ENCODE measurements around the gene RBM46.

The RBM46 gene, protein sequence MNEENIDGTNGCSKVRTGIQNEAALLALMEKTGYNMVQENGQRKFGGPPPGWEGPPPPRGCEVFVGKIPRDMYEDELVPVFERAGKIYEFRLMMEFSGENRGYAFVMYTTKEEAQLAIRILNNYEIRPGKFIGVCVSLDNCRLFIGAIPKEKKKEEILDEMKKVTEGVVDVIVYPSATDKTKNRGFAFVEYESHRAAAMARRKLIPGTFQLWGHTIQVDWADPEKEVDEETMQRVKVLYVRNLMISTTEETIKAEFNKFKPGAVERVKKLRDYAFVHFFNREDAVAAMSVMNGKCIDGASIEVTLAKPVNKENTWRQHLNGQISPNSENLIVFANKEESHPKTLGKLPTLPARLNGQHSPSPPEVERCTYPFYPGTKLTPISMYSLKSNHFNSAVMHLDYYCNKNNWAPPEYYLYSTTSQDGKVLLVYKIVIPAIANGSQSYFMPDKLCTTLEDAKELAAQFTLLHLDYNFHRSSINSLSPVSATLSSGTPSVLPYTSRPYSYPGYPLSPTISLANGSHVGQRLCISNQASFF

GRCh38 chr4:154781126-154781982 is at the start of gene RBM46:
RBM46 (plus strand) TSS chr4:154781272; CDS start chr4:154796753, 15,481 bp downstream.
- no peak within 1 kb of the TSS for H3K4me3 ChIP-seq (ENCODE audit: low read length)
- TF ChIP-seq CTCF (conservative IDR thresholded peaks at IDR 0.05; ENCODE audit: low read depth, low read length), result no peak
- no peak for DNase-seq (ENCODE audit: low read depth)

DNA sequence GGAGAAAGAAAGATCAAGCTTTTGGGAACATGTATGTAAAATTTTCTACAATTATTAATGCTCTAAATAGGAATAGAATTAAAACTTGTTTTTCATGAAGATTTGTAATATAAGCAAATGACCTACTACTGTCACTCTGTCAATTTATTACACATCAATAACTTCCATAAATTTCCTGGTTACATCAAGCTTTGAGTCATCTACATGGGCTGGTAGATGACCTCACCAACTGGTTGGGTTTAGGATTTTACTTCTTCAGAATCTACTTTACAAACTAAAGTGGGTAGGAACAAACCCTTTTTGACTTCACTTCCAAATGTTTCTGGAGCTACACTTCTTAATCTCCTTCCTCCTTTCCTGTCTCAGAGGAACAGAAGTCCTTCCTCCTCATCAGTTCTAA is 49.3 kb upstream of the RBM46 start:
- no peak for DNase-seq (ENCODE audit: low read depth)
- H3K4me3 ChIP-seq (ENCODE audit: low read length), result no peak overlapping the region
- TF ChIP-seq CTCF (conservative IDR thresholded peaks at IDR 0.05; ENCODE audit: low read depth, low read length), result no peak

DNA sequence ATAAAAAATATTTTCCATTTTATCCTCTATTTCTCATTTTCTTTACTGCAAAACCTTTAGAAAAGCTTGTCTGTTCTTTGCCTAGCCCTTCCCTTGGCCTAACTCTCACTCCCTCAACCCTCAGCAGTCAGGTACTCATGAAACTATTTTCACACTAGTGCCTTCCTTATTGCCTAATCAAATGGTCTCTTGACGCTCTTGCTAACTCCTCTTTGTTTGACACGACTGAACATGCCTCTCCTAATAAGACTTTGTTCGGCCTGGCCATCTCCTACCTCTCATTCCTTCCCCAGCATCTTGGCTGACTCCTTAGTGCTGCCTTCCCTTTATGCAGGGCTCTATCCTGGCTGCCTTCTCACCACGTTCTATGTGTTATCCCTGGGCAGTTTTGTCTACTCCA is 48.4 kb upstream of the RBM46 start:
- TF ChIP-seq CTCF (conservative IDR thresholded peaks at IDR 0.05; ENCODE audit: low read depth, low read length), result no peak
- DNase-seq (ENCODE audit: low read depth), result no peak

GRCh38 chr4:154736770-154737169 is 44.3 kb upstream of the RBM46 start:
- TF ChIP-seq CTCF (conservative IDR thresholded peaks at IDR 0.05; ENCODE audit: low read depth, low read length), result no peak
- no peak for DNase-seq (ENCODE audit: low read depth)
- H3K4me3 ChIP-seq (ENCODE audit: low read length), result no peak overlapping the region

More for the DNA sequence above, 48.4 kb upstream of the RBM46 start:
- H3K4me3 ChIP-seq (ENCODE audit: low read length), result no peak overlapping the region

DNA sequence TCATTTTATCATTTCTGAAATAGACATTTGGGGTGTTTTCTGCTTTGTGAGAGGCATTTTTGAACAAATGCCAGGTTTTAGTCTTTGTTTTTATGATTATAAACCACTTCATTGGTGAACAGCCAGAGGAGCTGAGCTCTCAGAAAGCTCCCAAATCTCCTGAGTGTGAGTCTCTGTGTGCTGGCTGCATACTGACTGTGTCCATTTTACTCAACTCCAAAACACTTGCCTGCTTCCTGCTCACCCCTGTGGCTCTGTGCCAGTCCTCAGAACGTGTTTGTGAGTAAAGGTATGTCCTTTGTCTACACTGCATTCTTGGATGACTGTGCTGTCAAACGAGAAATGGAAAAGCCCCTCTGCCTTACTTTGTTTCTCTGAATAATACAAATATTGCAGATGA is 42.6 kb upstream of the RBM46 start:
- TF ChIP-seq CTCF (conservative IDR thresholded peaks at IDR 0.05; ENCODE audit: low read depth, low read length), result no peak
- DNase-seq (ENCODE audit: low read depth), result no peak
- H3K4me3 ChIP-seq (ENCODE audit: low read length), result no peak overlapping the region

DNA sequence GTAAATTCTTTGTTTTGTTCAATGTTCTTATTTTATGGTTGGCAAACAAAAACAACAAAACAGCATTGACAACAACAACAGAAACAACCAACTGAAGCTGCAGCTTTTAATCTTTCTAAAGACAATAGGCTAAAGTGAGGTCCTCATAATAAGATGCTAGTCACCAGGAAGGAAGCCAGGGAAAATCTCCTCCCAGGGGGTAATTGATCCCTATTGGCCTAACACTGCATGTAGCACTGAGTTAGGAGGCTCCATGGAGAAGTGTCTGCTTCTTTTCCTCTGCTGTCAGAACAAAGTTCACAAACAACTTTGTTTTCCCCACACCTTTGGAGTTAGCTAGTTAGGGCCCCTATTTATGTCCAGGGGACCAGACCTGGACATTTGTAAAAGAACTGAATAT is 42.0 kb upstream of the RBM46 start:
- H3K4me3 ChIP-seq (ENCODE audit: low read length), result no peak overlapping the region
- DNase-seq (ENCODE audit: low read depth), result no peak
- TF ChIP-seq CTCF (conservative IDR thresholded peaks at IDR 0.05; ENCODE audit: low read depth, low read length), result no peak

All from retinal pigment epithelial cell (primary cell).